ENCODE measurements around the gene GATAD2A. TPM values are rescaled to one million over a fixed set of nuclear protein-coding genes. Genes with fewer than 3 reads are reported as not detected.

GATAD2A gene
- total and polyA plus RNA-seq, 2 of the 8 experiments (the other 6 are each of a cell fraction or from before 2014, with no cell fraction given) = 38.4 to 205 TPM

GRCh38 chr19:19514881-19515641 lies 109.6 kb downstream of the GATAD2A start, which contains the start of gene TSSK6 (continued):
- TF ChIP-seq USF2 (IDR thresholded peaks at IDR 0.05; ENCODE audit: low read length) (no peak), RFX5 (IDR thresholded peaks at IDR 0.05; ENCODE audit: borderline replicate concordance, low read depth, low read length) (no peak), HDAC6 (IDR thresholded peaks at IDR 0.05; ENCODE audit: low read depth, low read length) (no peak), BCL11A (IDR thresholded peaks at IDR 0.05; ENCODE audit: low read depth in 2 of 2, low read length in 2 of 2) (no peak), RAD21 (IDR thresholded peaks at IDR 0.05 in 1 of 2, conservative IDR thresholded peaks at IDR 0.05 in 1 of 2; ENCODE audit: low read depth in 2 of 2, low read length in 2 of 2) (no peak), POLR2A (IDR thresholded peaks at IDR 0.05; ENCODE audit: control extremely low read depth in 1 of 2, low read depth in 2 of 2, low read length in 2 of 2) (no peak), SP4 (IDR thresholded peaks at IDR 0.05; ENCODE audit: low read length) (no peak), GABPA (IDR thresholded peaks at IDR 0.05; ENCODE audit: borderline replicate concordance, insufficient read depth, low read length) (no peak), TBP (IDR thresholded peaks at IDR 0.05; ENCODE audit: low read depth, low read length) (no peak)

Data from H1 (cell line).